CD4-positive, alpha-beta T cell treated with Interferon gamma for 1 hour (primary cell): ENCODE measurements around the gene SGCE.

Experiments
- DNase-seq: peaks from one replicate; pipeline ENCODE4 v3.0.0-alpha.2; 2020

The SGCE gene

GRCh38 chr7:94562525-94562924 lies 93.4 kb downstream of the SGCE start:
- no peak for DNase-seq

- DNase-seq: no peak
These were observed 94.0 kb downstream of the SGCE start for GRCh38 chr7:94561841-94562514.

GRCh38 chr7:94559972-94560371 lies 96.0 kb downstream of the SGCE start:
- DNase-seq: no peak

- DNase-seq: no peak
These were observed 98.7 kb downstream of the SGCE start for GRCh38 chr7:94557215-94557614.

GRCh38 chr7:94556028-94556427 lies 99.9 kb downstream of the SGCE start:
- no peak for DNase-seq

GRCh38 chr7:94547126-94547525 lies 108.8 kb downstream of the SGCE start:
- no peak for DNase-seq

GRCh38 chr7:94540428-94540827 lies 115.5 kb downstream of the SGCE start:
- DNase-seq: no peak
